Upper lobe of right lung (tissue), 1 donor: ENCODE data around the gene VWF. TPM values are rescaled to one million over a fixed set of nuclear protein-coding genes. Genes with fewer than 3 reads are reported as not detected.

Source experiments
- ATAC-seq: fragments of 200-7000 bp; cut with Tn5 transposase; one replicate; pipeline ENCODE4 v1.9.1; 2020; ENCODE audit warnings: mild to moderate bottlenecking, moderate library complexity
- DNase-seq: peaks from one replicate; pipeline ENCODE4 v3.0.0-alpha.2; 2020
- H3K27ac ChIP-seq: fragments of 200-600 bp; one replicate; pipeline ENCODE4 v1.8.0; 2022
- H3K27me3 ChIP-seq: fragments of 200-600 bp; one replicate; pipeline ENCODE4 v1.8.0; 2022; ENCODE audit warnings: mild to moderate bottlenecking
- H3K36me3 ChIP-seq: fragments of 200-600 bp; one replicate; pipeline ENCODE4 v1.8.0; 2022
- H3K4me1 ChIP-seq: fragments of 200-600 bp; one replicate; pipeline ENCODE4 v1.8.0; 2022
- H3K4me3 ChIP-seq: fragments of 200-600 bp; one replicate; pipeline ENCODE4 v1.8.0; 2022; ENCODE audit warnings: mild to moderate bottlenecking
- H3K9me3 ChIP-seq: fragments of 200-600 bp; one replicate; pipeline ENCODE4 v1.8.0; 2022
- intact Hi-C: fragments of 100-400 bp; cut with DNase I; formaldehyde crosslinking; loops from one replicate; pipeline ENCODE4 v1.11.0; 2022
- total RNA-seq: library from RNA; stranded (reverse); fragmentation: NEBNext Ultra II Directional; extraction: Animal tissue kit (Norgen Biotek cat#: 25700); gene quantifications from one replicate; pipeline ENCODE4 v1.2.1, GENCODE V29; 2021
- TF ChIP-seq, protein P1 (sequence below): fragments of 200-600 bp; IDR thresholded peaks from one replicate; pipeline ENCODE4 v1.8.0; 2022; ENCODE audit warnings: antibody characterized with exemption
- donor health status: DM: no; HTN: yes; CAD: no; lungs with severe emphysema.

The VWF gene
- total RNA-seq, 1 donor from 2014 or later: 729 TPM

DNA sequence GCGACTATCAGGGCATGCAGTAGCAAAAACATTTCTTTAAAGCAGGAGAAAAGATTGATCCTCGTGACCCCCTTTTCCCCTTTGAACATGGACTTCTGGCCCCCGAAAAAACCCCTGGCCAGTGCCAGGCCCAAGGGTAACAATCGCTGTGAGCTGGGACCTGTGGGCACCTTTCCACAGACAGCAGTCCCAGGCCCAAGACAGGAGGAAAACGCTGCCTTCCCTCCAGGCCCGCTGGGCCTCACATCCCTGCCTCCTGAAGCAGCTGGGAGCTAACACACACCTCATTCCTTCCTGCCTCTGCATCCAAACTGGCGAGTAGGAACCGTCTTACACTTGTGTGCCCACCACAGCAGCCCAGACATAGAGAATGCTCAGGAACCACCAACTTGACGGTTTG, 1.2 kb downstream of the VWF start:
- no peaks in the 10 kb centered on the region for H3K4me1 ChIP-seq
- H3K27me3 ChIP-seq: no peaks in the 10 kb centered on the region
- H3K27ac ChIP-seq: peak overlapping the region; percentile 80
- no peak for DNase-seq
- no peaks in the 10 kb centered on the region for H3K36me3 ChIP-seq
- intact Hi-C loops: loop anchor here (10.0 kb wide), 1 partner anchor 58 kb away; no protein-coding TSS in a partner anchor
- TF ChIP-seq, protein P1, sequence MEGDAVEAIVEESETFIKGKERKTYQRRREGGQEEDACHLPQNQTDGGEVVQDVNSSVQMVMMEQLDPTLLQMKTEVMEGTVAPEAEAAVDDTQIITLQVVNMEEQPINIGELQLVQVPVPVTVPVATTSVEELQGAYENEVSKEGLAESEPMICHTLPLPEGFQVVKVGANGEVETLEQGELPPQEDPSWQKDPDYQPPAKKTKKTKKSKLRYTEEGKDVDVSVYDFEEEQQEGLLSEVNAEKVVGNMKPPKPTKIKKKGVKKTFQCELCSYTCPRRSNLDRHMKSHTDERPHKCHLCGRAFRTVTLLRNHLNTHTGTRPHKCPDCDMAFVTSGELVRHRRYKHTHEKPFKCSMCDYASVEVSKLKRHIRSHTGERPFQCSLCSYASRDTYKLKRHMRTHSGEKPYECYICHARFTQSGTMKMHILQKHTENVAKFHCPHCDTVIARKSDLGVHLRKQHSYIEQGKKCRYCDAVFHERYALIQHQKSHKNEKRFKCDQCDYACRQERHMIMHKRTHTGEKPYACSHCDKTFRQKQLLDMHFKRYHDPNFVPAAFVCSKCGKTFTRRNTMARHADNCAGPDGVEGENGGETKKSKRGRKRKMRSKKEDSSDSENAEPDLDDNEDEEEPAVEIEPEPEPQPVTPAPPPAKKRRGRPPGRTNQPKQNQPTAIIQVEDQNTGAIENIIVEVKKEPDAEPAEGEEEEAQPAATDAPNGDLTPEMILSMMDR: no peak
- ATAC-seq: no peak
- no peaks in the 10 kb centered on the region for H3K9me3 ChIP-seq
- peak overlapping the region; percentile 43 for H3K4me3 ChIP-seq

DNA sequence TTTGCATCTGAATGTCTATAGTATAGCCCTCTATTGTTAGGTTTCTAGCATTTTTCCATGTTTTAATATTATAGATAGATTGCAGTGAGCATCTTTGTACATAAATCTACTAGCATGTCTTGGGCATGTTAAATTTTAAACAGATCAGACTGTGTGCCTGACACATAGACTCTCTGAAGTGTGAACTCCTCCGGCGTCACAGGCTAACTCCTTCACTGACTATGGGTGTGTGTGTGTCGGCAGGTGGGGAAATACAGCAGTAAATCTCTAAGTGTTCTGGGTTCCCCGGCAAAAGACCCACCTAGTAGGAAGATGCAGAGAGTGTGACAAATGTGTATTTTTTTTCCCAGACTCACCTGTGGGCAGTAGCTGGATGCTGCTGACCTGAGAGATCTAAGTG, 2.3 kb downstream of the VWF start:
- Histone ChIP-seq H3K36me3 (no peaks in the 10 kb centered on the region), H3K27ac (peak overlapping the region; percentile 80), H3K4me3 (peak overlapping the region; percentile 43), H3K9me3 (no peaks in the 10 kb centered on the region), H3K27me3 (no peaks in the 10 kb centered on the region), H3K4me1 (no peaks in the 10 kb centered on the region)
- TF ChIP-seq, protein P1: no peak
- no peak for DNase-seq
- ATAC-seq: no peak
- intact Hi-C loops: loop anchor here (10.0 kb wide), 1 partner anchor 57 kb away; no protein-coding TSS in a partner anchor

DNA sequence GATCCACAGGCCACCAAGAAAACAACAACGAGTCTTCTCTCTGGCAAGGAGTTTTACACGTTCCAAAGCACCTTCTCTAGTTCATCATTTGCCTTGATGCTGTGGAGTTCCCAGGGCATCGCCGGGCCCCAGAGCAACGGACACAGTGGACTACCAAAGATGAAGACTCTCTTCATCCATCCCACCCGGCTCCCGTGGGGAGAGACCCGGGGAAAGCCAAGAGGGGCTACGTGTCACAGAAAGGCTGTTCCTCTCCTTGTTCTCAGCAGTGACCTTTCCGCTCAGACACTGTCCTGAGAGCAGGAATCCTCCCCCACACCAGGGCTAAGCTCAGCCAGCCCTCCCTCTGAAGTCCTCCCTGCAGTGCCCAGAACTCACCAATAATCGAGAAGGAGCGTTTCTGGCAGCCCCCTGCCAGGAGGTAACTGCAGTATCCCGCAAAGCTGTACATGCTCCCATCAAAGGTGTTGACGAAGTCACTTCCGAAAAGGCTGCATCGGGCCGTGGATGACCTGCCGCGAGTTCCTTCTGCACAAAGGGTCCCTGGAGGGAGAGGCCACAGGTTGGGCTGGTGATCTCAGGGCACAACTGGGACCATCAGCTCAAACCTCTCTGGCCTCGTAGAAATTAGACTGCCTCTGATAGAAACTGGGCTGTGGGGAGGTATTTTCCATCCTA, 3.5 kb downstream of the VWF start:
- no peaks in the 10 kb centered on the region for H3K27me3 ChIP-seq
- intact Hi-C loops: loop anchor here (10.0 kb wide), 1 partner anchor 56 kb away; no protein-coding TSS in a partner anchor
- no peaks in the 10 kb centered on the region for H3K4me1 ChIP-seq
- no peaks in the 10 kb centered on the region for H3K36me3 ChIP-seq
- TF ChIP-seq, protein P1: no peak
- DNase-seq (no peak), ATAC-seq (no peak)
- peak overlapping the region; percentile 43 for H3K4me3 ChIP-seq
- H3K9me3 ChIP-seq: no peaks in the 10 kb centered on the region
- H3K27ac ChIP-seq: peak overlapping the region; percentile 80

DNA sequence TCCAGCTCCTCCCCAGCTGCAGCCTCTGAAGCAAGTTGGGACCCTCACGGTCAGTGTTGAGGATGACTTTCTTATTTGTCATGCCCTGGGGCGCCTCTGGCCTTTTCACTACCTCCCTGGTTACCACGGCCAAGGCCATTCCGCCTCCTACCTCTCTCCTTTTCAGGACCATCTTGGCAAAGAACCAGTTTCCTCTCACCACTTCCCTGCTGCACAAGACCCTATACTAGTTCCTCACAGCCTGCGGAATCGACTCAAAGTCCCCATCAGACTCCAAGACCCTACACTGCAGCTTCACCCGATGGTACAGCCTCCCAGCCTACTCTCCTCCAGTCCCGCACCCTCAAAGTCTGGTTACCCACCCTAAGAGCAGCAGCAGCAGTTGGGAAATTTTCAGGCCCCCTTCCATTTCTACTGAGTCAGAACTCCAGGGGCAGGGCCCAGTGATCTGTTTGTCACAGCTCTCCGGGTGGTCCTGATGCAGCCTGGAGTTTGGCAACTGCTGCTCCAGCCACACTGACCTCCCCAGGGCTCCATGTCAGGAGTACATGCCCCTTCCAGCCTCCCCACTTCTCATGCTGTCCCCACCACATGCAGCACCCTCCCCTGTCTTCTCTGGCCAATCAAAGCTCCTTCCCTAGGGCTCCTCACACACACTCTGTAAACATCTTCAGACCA, 5.4 kb downstream of the VWF start:
- Histone ChIP-seq H3K27me3 (no peaks in the 10 kb centered on the region), H3K4me3 (peak overlapping the region; percentile 43), H3K9me3 (no peaks in the 10 kb centered on the region), H3K27ac (peak overlapping the region; percentile 42), H3K36me3 (no peaks in the 10 kb centered on the region), H3K4me1 (no peaks in the 10 kb centered on the region)
- intact Hi-C loops: no loop called here
- ATAC-seq (no peak), DNase-seq (no peak)
- TF ChIP-seq, protein P1: no peak

DNA sequence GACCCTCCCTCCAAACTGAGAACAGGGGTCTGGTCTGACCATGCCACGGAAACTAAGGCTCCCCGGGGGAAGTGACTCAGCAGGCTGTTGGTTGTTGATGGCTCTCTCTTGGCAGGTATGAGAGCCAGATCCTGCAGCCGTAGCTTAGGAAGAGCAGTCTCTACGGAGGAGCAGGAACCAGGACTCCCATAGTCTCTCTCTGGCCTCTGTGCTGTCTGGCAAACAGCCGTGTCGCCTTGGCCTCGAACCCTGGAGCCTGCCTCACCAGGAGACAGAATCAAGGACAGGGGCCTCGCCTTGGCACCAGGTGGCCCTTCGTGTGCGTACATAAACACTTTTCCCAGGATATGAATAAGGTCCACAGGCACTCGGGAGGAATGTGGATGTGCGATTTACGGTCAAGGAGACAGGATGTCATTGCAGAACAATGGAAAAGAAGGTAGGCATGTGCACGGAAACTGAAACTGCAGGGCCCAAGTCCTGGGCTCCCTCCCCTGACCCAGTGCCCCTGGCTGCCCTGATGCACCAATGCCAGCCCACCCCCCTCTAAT, 7.9 kb downstream of the VWF start:
- peak; percentile 35 for ATAC-seq
- H3K4me1 ChIP-seq: no peaks in the 10 kb centered on the region

More for the DNA sequence above, 7.9 kb downstream of the VWF start:
- Histone ChIP-seq H3K27me3 (no peaks in the 10 kb centered on the region), H3K36me3 (no peaks in the 10 kb centered on the region), H3K4me3 (peak overlapping the region; percentile 5), H3K9me3 (no peaks in the 10 kb centered on the region), H3K27ac (peak overlapping the region; percentile 58)
- TF ChIP-seq, protein P1: no peak
- intact Hi-C loops: no loop called here
- DNase-seq: no peak
